Kidney epithelial cell (primary cell): ENCODE results near the gene WDR3. TPM values are rescaled to one million over a fixed set of nuclear protein-coding genes. Genes with fewer than 3 reads are reported as not detected.

ENCODE experiments used
- DNase-seq: peaks from one replicate; pipeline ENCODE4 v3.0.0-alpha.2; 2010; ENCODE audit warnings: low read depth
- H3K27me3 ChIP-seq: 2 replicates; pipeline ENCODE4 v1.6.0; 2011; ENCODE audit warnings: low read length; ENCODE audit not compliant: control insufficient read depth, insufficient read depth
- H3K36me3 ChIP-seq: 2 replicates; pipeline ENCODE4 v1.5.1; 2011; ENCODE audit warnings: low read length; ENCODE audit not compliant: control insufficient read depth, insufficient read depth
- H3K4me3 ChIP-seq: 2 replicates; pipeline ENCODE4 v1.5.1; 2011; ENCODE audit warnings: low read depth, mild to moderate bottlenecking, control low read depth, low read length
- total RNA-seq: library from RNA; depleted of rRNA; stranded (reverse); fragments of >200 nt; gene quantifications from 2 replicates; pipeline ENCODE4 v1.2.3, GENCODE V29; 2015
- TF ChIP-seq, protein P1 (sequence below): IDR thresholded peaks from 2 replicates; pipeline ENCODE4 v1.5.1; 2011; ENCODE audit warnings: mild to moderate bottlenecking, moderate library complexity, low read length, control low read depth, inconsistent platforms; ENCODE audit not compliant: insufficient read depth, poor library complexity, severe bottlenecking

WDR3 gene
- total RNA-seq, 1 donor from 2014 or later, result 28.8 TPM

GRCh38 chr1:117952386-117952785 is 22.8 kb downstream of the WDR3 start:
- H3K36me3 ChIP-seq, result no peaks in the 10 kb centered on the region
- TF ChIP-seq, protein P1, sequence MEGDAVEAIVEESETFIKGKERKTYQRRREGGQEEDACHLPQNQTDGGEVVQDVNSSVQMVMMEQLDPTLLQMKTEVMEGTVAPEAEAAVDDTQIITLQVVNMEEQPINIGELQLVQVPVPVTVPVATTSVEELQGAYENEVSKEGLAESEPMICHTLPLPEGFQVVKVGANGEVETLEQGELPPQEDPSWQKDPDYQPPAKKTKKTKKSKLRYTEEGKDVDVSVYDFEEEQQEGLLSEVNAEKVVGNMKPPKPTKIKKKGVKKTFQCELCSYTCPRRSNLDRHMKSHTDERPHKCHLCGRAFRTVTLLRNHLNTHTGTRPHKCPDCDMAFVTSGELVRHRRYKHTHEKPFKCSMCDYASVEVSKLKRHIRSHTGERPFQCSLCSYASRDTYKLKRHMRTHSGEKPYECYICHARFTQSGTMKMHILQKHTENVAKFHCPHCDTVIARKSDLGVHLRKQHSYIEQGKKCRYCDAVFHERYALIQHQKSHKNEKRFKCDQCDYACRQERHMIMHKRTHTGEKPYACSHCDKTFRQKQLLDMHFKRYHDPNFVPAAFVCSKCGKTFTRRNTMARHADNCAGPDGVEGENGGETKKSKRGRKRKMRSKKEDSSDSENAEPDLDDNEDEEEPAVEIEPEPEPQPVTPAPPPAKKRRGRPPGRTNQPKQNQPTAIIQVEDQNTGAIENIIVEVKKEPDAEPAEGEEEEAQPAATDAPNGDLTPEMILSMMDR, result no peak

DNA sequence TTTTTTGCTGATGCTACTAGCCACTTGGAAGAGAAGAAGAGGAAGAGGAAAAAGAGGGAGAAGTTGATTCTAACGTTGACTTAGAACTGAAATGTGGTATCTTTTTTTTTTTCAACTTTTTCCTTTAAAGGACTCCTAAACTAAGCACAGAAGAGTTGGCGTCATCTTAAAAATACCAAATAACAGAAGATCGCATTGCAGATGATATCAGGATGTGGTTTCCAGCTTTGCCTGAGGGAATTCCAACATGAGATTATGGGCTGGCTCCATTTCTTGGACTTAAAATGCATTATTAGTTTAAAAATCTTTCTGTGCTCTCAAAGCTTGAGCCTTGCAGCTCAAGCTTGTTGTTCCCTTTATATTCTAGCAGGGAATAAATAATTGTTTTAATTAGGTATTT is 29.8 kb downstream of the WDR3 start:
- Histone ChIP-seq H3K27me3 (no peaks in the 10 kb centered on the region), H3K36me3 (no peaks in the 10 kb centered on the region), H3K4me3 (no peak overlapping the region)
- TF ChIP-seq, protein P1, result no peak
- DNase-seq, result no peak

More at GRCh38 chr1:117952386-117952785, 22.8 kb downstream of the WDR3 start:
- Histone ChIP-seq H3K4me3 (no peak overlapping the region), H3K27me3 (no peaks in the 10 kb centered on the region)
- no peak for DNase-seq

DNA sequence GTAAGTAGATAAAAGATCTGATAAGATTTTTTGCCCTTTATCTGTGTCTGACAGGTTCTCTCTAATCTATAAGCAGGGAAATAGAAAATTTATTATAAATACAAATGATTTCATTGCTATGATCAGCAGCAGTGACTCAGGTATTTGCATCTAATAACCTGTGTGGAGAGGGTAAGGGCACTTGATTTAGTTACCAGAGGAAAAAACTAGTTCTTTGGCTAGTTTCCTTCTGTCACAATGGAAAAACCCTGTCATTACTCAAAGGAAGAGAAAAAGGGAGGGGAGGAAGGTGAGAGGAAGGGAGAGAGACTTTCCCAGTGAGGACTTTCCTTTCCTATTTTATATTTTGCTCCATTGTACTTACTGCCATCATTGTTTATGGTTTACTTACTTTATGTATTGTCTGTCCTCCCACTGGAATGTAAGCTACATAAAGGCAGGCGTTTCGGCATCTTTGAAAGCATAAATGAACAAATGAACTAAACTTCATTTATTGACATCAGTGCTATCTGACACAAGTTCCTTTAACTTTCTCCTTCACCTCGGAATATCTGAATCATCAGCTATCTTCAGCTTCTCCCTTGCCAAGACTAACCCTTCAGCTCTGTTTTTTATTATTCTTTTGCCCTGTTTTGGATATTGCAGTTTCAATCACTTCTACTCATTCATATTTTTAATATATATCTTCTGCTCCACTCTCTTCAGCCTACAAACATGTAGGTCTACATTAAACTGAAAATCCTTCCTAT is 34.9 kb downstream of the WDR3 start:
- no peak for DNase-seq
- Histone ChIP-seq H3K36me3 (no peaks in the 10 kb centered on the region), H3K27me3 (no peaks in the 10 kb centered on the region), H3K4me3 (no peak overlapping the region)
- TF ChIP-seq, protein P1, result no peak

DNA sequence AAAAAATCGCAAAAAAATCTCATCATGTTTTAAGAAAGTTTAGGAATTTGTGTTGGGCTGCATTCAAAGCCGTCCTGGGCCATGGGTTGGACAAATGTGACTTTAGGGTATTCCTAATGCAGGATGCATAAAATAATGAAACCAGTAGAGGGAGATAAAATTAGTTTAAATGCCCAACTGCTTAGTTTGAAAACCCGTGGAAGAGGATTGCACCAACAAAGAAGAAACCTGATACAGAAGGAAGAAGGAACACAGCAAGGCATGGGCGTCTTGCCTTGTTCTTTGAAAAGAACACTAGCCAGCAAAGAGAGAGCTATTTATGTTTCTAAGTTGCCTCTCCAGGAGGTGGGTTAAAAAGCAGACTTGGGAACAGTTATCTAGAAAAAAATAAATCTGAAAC is 37.9 kb downstream of the WDR3 start:
- H3K36me3 ChIP-seq, result no peaks in the 10 kb centered on the region
- no peak for DNase-seq
- H3K27me3 ChIP-seq, result no peaks in the 10 kb centered on the region
- no peak overlapping the region for H3K4me3 ChIP-seq
- TF ChIP-seq, protein P1, result no peak

DNA sequence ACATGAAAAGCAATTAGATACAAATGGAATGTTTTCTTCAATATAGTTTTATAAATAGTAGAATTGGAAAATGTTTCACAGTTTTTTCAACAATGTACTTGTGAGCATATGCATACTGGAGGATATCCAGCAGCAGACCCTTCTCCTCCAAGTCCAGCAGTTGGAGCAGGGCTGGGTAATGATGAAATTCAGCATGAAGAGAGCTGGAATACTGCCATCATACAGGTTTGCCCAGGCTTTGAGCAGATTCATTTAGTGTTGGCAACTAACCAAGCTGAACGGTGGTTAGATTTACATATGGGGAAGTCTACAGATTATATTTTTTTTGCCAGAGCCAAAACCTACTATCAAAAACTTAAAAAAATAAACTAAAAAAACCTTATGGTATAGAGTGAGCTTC is 38.3 kb downstream of the WDR3 start:
- Histone ChIP-seq H3K4me3 (no peak overlapping the region), H3K27me3 (no peaks in the 10 kb centered on the region), H3K36me3 (no peaks in the 10 kb centered on the region)
- no peak for DNase-seq
- TF ChIP-seq, protein P1, result no peak

DNA sequence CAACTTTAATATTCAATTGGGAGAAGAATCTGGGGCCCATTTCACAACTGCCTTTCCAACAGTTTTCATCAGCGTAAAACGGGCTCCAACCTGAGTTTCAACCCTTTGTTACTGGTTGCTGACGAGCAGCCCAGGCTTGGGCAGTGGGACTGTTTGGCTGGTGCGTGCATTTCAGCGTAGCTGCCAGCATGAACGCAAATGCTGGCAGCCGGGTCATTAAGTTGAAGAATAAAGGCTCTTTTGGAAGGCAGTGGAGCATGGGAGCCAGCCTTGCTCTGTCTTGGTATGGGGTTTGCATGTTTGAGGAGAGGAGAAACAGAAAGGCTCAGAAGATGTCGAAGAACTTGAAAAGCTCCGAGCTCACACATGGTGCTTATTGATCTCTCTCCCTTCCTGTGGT is 40.7 kb downstream of the WDR3 start:
- Histone ChIP-seq H3K4me3 (no peak overlapping the region), H3K27me3 (no peaks in the 10 kb centered on the region), H3K36me3 (no peaks in the 10 kb centered on the region)
- DNase-seq, result no peak
- TF ChIP-seq, protein P1, result no peak
